Dermis blood vessel endothelial cell (primary cell): ENCODE measurements around the gene PITPNC1. TPM values are rescaled to one million over a fixed set of nuclear protein-coding genes. Genes with fewer than 3 reads are reported as not detected.
A peak's percentile ranks its signal among the peaks of the same experiment; 100 is the strongest.

Source experiments
- DNase-seq: peaks from one replicate; pipeline ENCODE4 v3.0.0; 2010
- total RNA-seq: library from RNA; depleted of rRNA; stranded (reverse); fragments of >200 nt; gene quantifications from 2 replicates; pipeline ENCODE4 v1.2.3, GENCODE V29; 2014

Gene PITPNC1
- total RNA-seq, 1 donor from 2014 or later = 32.0 TPM

DNA sequence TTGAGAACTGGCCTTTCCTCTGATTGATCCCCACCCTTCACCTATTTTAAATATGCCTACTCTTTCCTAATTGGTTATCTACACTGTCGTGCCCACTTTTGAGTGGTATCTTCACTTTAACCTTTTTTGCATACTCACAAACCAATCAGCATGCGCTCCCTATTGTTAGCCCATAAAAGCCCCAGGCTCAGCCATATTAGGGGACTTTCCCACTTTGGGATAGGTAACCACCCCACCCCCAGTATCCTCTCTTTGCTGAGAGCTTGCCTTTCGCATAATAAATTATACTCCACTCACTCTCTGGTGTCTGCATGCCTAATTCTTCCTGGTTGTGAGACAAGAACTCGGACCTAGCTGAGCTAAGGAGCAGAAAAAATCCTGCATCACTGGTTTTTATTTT lies 281.2 kb downstream of the PITPNC1 start:
- no peak for DNase-seq

DNA sequence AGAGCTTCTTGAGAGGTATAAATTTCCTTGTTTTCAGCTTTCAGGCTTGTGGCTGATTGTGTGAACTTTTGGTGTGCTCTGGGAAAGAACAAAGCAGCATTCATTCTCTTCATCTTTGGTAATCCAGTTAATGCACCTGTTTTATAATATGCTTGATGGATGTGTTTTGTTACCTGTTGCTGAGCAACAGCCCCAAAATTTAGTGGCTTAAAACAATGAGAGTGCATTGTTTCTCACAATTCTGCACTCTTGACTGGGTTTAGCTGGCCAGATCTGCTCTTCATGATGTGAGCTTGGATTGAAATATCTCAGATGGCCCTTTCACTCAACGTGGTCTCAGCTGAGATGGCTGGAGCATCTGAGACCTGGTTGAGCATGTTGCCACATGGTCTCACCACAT lies 281.9 kb downstream of the PITPNC1 start:
- no peak for DNase-seq

DNA sequence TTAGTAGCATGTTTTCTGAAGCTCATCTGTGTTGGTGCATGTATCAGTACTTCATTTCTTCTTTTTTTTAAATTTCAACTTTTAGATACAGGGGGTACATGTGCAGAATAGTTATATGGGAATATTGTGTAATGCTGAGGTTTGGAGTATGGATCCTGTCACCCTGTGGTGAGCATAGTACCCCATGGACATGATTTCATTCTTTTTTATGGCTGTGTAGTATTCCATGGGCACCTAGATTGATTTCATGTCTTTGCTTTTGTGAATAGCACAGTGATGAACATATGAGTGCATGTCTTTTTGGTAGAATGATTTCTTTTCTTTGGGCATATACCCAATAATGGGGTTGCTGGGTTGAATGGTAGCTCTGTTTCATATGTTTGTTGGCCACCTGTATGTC lies 285.6 kb downstream of the PITPNC1 start:
- no peak for DNase-seq

DNA sequence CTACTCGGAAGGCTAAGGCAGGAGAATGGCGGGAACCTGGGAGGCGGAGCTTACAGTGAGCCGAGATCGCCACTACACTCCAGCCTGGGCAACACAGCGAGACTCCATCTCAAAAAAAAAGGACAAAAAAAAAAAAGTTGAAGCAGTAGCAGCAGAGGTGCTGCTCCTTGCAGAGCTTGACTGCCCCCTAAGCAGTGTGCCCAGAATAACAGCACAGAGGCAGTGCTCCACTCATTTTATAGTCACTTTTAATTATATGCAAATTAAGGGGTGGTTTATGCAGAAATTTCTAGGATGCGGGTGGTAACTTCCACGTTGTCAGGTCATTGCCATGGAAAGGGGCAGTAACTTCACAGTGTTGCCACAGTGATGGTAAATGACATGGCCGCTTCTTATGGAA lies 286.4 kb downstream of the PITPNC1 start:
- DNase-seq = no peak

DNA sequence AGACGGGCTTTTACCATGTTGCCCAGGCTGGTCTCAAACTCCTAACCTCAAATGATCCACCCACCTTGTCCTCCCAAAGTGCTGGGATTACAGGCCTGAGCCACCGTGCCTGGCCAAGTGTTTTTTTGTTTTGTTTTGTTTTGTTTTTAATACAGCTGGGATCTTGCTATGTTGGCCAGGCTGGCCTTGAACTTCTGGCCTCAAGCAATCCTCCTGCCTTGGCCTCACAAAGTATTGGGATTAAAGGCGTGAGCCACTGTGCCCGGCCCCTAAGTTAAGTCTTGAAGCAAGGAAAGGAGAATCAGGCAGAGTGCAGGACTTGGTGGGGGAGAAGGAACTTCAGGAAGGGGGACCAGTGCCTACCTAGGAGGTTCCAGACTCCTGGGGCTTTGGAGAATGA lies 288.9 kb downstream of the PITPNC1 start:
- DNase-seq = no peak

DNA sequence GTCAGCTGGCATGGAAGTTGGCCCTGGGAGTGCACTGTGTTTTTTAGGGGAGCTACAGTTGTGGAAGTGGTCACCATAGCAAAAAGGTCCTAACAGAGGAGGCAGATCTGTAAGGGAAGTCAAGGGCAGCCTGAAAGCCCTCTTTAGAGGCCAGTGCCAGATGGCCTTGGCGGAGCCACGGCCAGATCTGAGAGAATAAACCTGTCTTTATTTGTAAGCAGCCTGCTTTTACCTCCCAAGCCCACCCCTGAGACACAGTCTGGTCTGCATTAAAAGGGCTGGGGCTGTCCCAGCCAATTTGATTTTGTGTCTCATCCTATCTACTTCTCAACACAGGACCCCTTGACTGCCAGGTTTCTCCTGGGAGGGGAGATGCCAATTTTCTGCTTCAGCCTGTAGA lies 289.6 kb downstream of the PITPNC1 start:
- no peak for DNase-seq

DNA sequence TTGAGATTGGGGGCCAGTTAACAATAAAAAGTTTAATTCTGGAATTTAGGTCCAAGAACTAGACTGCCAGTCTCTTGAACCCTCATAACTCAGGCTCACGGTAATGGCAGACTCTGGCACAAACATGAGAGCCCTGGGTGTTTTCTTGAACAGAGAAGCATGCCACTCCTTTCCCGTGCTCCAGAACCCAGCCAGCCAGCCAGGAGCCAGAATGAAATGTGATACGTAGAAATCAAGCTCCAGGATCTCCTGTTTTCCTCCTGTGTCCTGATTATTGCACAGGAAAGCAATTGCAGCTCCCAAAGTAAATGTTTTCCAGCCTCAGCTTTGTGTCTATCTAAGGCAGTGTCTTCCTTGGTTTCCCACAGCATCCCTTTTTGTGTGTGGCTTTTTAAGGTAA lies 294.4 kb downstream of the PITPNC1 start:
- peak; percentile 5 for DNase-seq

DNA sequence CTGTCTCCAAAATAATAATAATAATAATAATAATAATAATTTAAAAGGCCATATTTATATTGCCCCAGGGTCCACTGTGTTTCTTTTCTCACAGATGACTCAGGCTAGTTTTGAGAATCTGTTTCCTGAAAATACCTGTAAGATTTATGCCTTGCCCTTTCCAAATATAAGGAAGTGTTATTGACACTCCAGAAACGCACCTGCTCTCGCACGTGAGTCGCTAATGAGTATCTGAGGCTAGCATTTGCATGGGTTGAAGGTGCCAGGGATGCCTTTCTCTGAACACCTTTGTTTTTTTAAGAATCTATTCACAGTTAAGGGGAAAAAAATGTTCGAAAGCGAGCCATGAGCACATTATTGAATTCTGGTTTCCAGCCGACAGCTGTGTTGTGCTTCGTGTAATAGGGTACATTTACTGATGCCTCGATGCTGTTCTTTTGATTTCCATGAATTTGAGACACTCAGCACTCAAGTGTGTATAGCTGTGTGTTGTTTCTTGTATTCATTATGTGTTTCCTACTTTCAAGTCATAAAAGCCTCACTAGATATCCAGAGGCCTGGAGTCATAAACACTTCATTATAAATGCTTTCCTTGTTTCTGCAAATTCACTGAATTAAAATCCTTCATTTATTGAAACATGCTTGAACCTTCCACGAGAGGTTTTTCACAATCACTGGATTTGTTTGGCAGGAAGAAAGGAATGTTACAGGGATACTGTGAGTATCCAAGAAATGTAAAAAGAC lies 295.7 kb downstream of the PITPNC1 start:
- DNase-seq = no peak

DNA sequence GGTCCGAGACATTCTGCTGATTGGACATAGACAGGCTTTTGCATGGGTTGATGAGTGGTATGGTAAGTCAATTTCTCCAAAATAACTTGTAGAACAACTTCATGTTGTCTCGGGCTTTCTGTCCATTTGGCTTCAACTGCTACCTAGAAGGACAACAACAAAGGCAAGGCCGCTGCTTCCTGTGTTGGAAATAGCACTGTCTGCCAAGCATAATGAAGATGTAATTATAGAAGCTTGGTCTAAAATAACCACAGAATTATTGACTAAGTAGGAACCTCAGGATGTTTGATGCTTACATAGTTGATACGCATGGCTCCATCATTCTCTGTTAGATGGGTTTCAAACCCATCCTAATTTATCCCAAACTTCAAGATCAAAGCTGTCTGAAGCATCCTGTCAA lies 298.4 kb downstream of the PITPNC1 start:
- peak; percentile 7 for DNase-seq

DNA sequence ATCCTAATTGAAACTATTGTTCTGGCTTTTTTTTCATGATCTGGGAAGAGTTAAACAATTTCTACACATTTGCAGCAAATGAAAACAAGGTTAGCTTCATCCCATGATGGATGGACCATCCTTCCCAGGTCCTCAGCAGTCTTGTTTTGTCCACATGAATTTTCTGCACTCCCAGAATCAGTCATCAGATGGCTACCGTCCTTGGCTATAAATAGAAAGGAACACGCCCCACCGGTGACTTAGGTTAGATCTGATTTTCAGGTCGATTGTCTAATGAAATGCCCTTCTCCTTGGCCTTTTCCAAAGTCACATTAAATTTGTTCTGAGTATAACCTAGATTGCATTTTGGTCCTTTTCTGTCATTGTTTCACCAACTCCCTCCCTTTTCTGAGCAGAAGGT lies 299.2 kb downstream of the PITPNC1 start:
- DNase-seq = no peak

DNA sequence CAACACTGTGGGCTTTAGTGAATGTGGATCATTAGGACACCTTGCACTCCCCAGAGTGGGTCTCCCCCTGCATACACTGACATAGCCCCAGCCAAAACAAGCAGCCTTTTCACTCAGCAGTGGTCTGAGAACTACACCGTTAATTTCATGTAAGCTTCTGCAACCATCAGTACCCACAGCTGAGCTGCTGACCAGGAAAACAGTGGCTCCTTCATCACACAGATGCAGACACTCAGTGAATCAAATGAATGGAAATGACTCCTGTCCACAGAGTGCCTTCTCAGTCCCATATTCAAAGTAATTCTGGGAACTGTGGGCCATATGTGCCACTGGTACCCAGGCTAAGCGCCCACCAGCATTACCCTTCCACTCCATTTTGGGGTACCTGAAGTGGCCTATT lies 301.3 kb downstream of the PITPNC1 start:
- no peak for DNase-seq

DNA sequence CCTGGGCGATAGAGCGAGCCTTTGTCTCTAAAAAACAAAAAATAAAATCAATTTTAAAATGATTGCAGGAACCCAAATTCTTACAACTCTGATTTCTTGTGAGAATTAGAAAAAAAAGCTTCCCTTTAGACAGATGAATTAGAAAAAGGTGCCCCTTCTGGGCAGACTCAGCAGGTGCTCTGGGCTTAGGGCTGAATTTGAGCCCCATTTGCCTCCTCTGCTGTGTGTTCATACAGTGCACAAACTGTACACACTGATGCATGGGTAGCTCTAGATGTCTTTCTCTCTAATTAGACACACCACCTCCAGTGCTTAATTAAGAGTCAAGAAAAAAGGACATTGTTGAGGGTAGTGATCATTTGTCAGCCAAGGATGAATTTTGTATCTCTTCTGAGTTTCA lies 302.1 kb downstream of the PITPNC1 start:
- no peak for DNase-seq

DNA sequence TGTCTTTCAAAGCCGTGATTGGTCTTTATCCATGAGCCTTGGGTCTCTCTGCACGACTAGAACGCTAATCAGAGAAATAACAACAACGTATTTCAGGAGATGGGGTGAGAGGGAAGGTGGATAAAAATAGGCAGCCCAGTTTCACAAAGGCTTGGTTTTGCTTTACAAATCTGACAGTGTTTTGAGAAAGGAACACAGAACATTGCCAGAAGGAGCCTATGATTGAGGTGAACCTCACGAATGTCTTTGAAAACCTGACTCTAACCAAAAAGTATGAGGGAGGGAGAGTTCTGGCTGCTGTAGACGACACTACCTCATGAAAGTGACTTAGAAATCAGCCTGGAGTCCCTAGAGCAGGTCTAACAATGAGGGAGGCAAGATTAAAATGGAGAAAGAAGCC lies 302.6 kb downstream of the PITPNC1 start:
- DNase-seq = no peak

DNA sequence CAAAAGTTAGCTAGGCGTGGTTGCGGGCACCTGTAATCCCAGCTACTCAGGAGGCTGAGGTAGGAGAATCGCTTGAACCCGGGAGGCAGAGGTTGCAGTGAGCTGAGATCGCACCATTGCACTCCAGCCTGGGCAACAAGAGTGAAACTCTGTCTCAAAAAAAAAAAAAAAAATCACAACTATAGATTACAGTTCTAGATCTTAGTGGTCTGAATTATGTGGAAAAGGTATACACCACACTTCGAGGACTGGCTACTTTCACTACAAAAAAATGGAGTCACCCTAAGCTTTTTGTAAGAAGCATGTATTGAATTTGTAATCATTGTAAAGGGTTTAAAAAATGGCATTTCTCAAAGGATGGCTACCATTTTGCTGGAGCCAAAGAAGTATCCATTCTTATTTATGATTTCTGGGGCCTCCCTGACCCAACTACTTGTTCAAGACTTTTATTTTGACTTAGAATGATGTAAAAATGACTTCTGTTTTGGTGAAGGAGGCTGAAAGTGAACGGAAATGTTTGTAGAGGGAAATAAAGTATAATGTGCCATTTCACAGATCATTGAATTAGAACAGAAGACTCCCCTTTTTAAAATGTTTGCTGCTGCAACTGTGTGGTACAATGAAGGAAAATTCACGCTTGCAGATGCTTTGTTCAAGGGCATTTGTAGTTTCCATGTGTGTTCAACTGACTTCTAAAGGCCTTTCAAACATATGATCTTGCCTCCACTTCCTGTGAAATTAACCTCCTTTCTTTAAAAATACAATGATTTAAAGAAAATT lies 303.6 kb downstream of the PITPNC1 start:
- DNase-seq = no peak

DNA sequence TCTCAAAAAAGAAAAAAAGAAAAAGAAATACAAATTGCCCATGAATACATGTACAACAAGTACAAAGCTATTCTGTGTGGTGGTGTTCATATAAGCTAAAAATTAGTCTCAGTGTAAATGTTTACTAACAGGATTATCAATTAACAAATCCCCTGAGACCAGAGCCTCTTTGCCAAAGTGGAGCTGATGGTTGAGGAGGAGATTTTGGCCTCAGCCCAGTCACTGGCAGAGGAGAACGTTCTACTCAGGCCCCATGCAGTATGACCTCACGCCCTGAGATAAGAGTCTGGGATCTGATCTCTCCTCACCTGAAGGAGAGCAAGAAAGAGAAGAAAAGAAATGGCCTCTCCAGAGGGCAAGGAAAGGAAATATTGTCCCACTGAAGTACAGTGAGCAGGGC lies 305.1 kb downstream of the PITPNC1 start:
- no peak for DNase-seq

DNA sequence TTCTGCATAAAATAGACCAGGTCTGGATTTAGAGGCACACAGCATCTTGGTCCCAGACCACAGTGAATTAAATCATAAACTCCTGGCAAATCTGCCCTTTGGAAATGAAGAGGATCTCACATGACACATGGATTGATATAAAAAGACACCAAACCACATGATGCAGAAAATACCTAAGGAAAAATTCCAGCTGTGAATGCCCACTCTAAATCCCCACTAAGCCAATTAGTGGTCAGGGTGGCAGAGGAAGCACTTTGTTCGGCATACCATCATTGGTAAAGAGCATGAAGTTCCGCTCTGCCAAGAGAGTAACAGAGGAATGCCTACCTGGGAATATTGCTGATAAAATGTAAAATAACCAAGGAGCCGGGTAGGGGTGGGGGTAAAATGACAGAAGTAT lies 308.3 kb downstream of the PITPNC1 start:
- no peak for DNase-seq

DNA sequence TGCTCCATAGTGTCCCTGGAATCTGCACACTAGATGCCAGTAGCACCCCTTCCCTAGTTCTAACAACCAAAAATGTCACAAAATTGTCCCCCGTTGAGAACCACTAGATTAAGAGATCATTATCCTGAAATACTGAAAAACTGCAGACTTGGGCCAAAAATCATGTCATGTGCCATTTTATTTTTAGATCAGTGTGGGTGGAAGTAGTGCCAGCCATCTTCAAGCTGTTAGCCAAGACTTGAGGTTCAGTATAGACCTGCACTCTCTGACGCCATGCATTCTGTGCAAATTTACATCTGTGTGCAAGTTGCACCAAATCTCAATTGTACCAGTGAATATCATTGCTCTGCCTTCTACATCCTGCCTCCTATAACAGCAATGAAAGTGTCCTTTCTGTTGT lies 309.2 kb downstream of the PITPNC1 start:
- no peak for DNase-seq

DNA sequence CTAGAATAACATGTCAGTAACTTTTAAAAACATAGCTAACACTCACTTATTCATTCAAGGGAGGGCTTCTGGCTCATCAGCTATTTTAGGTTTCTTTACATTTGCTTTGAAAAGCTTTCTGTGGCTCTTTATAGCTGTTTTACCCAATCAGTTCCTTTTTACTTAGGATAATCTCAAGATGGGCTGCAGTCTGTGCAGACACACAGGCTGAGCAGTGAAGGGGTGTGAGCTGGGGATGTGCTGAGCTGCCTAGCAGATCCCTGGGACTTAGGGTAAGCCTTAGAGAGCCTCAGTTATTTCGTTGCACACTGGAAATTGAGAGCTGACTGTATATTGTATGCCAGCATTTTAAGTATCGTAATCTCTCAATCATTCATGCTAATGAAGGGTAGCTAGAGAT lies 310.4 kb downstream of the PITPNC1 start:
- DNase-seq = no peak

DNA sequence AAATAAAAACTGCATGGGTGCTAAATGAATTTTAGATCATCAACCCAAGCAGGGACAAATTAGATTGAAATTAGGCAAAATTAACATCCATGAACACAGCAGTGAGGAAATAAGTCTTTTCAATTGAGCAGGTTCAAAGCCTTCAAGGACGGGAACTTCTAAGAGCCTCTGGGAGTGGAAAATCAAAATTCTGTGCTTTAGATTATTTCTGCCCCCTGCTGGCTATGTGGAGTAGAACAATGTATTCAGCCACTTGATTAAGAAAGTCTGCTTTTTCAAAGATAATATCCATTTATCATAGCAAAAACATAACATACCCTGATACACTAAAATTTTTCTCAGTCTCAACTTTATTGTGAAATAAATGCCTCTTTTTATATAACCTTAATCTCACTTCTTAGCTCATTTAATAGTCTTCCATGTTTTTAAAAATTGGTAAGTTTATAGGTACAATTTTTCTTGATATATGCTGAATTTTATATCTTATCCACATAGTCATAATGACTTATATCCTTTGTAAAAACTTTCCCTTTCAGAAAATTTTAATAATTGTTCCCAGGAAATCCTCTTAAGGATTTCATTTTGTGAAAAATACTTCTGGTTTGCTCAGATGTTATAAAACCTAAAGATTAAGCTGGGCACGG lies 312.6 kb downstream of the PITPNC1 start:
- peak; percentile 80 for DNase-seq

DNA sequence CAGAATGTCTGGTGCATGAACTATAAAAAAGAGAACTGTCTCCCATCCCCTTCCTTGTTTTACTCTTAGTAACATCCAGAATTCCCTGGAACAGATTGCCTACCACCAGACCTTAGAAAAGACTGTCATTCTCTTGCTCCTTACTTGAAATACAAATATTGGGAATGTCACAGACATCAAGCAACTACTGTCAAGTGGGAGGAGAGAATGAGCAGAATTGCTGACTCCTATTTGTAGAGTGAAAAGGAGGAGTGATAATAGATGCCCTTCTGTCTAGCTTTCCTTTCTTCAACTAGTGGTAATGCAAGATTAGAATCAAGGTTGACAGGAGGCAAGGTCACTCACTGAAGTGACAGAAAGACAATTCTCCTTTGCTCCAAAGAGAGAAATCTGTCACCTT lies 316.7 kb downstream of the PITPNC1 start:
- no peak for DNase-seq

DNA sequence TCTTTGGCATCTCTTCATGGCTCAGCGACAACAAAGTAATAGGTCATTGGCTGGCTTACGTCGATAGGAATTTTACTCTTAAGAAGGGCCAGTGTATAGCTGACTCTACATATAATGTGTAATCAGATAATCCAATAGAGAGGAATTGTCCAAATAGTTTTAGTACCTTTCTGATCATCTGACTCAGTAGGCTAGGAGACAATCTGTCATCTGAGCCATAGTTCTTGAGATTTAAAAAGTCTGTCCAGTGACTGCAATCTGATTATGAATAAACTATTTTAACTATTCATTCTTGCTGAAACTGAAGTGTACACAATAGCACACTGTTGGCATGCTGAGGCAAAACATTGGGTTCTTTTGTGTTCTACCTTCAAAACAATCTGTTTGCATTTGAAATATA lies 319.3 kb downstream of the PITPNC1 start:
- DNase-seq = no peak

DNA sequence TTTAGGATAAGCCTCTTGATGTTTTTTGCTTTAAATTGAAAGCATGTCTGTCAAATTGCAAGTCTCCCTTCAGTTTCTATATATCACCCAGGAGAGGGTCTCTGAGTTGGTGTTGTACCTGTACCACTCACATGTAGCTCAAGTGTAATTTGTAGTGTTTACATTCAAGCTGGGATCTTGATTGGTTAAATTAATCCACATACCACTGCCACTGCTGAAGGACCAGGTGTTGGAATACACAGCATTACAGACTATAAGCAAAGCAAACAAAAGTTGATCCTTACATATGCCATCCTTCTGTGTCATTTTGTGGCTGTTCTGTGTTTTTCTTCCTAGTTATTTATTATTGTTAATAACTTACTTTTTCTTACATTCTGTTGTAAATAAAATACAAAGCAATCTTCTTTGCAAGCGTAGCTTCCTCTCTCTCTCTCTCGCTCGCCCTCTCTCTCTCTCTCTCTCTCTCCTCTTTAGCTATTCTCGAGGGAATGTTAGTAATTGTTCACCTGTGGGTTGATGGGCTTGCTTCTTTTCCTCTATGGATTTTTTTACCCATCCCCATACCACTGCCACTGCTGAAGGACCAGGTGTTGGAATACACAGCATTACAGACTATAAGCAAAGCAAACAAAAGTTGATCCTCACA lies 319.9 kb downstream of the PITPNC1 start:
- no peak for DNase-seq

DNA sequence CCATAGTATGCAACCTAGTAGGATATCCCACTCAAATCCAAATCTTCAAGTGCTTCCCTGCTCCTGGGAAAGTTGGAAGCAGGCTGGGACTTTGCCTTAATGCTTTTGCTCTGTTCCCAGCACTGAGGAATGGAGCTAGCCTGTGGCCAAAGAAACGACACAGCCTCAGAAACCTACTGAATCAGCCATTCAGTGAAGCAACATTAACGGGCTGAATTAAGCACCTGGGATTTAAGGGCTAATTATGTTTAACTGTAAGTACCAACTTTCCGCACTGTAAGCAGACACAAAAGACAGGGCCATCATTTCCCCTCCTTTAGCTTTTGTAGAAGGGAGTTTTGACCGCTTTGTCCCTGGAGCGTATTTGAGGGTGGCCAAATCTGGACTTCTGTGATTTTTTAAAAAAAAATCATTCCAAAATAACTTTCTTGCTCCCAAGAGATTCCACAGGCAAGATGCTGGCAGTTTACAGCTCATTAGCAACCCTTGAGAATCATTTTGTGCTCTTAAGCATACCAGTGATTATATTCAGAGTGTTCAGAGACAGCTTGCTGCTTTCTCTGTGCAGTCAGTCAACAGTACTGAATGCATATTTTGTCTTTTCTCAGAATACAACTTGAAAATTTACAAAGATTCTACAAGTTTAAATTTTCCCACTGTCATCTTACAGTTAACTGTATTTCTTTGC lies 323.1 kb downstream of the PITPNC1 start:
- DNase-seq = no peak
